Fibroblast of lung (primary cell): Measurements from ENCODE around the gene CMTM6.

Source experiments
- EZH2 ChIP-seq: IDR thresholded peaks from 2 replicates; pipeline ENCODE4 v1.5.1; 2012; ENCODE audit warnings: low read length, control low read depth, mild to moderate bottlenecking; ENCODE audit errors: missing control alignments
- TF ChIP-seq, protein P1 (sequence below), 2 donors: IDR thresholded peaks in 1 of 2; conservative IDR thresholded peaks in 1 of 2; 1 replicate in 1 of 2; 2 replicates in 1 of 2; pipeline ENCODE4 v1.5.1; 2011 to 2012; ENCODE audit warnings: low read length in 2 of 2, control low read depth in 1 of 2, inconsistent platforms in 1 of 2, low read depth in 1 of 2, mild to moderate bottlenecking in 1 of 2

DNA sequence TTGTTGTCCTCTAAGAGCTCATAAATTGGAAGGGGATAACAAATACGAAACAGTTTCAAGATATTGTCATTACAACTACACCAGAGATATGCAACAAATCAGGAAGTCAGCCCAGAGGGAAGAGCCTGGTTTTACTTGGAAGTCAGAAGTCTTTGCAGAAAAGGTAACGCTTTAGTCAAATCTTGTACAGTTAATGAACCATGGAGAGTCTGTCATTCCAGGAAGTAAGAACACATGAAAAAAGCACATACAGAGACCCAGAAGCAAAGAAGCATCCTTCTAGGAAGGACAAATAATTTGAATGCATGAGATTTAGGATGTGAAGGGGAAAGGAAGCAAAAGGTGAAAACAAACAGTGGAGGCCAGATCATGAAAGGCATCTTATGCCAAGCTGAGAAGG is 48.4 kb upstream of the CMTM6 start:
- TF ChIP-seq, protein P1, sequence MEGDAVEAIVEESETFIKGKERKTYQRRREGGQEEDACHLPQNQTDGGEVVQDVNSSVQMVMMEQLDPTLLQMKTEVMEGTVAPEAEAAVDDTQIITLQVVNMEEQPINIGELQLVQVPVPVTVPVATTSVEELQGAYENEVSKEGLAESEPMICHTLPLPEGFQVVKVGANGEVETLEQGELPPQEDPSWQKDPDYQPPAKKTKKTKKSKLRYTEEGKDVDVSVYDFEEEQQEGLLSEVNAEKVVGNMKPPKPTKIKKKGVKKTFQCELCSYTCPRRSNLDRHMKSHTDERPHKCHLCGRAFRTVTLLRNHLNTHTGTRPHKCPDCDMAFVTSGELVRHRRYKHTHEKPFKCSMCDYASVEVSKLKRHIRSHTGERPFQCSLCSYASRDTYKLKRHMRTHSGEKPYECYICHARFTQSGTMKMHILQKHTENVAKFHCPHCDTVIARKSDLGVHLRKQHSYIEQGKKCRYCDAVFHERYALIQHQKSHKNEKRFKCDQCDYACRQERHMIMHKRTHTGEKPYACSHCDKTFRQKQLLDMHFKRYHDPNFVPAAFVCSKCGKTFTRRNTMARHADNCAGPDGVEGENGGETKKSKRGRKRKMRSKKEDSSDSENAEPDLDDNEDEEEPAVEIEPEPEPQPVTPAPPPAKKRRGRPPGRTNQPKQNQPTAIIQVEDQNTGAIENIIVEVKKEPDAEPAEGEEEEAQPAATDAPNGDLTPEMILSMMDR (conservative IDR thresholded peaks at IDR 0.05 in 1 of 2, IDR thresholded peaks at IDR 0.05 in 1 of 2; ENCODE audit: low read depth in 1 of 2, low read length in 2 of 2), result no peak
- no peak for TF ChIP-seq EZH2
